GF-D8 (cell line): ENCODE results near the gene TMEM140.

Experiments
- DNase-seq: peaks from one replicate; lab custom pipeline; 2025; lab: John Stamatoyannopoulos, UW

Gene TMEM140

DNA sequence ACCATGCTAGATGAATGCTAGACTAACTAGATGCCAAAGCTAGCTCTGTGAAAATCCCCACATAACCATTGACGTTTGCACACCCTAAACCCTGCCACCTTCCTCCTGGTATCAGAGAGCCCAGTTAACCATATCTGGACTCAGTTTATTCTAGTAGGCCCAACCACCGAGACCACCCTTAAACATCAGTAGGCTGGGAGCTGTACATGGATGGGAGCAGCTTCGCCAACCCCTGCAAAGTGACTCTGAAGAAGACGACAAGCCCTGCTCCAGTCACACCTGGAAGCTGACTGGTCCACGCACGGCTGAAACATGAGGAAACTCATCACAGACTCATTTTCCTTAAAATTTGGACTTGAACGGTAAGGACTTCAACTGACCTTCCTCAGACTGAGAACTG is 27.1 kb downstream of the TMEM140 start:
- DNase-seq, result no peak

DNA sequence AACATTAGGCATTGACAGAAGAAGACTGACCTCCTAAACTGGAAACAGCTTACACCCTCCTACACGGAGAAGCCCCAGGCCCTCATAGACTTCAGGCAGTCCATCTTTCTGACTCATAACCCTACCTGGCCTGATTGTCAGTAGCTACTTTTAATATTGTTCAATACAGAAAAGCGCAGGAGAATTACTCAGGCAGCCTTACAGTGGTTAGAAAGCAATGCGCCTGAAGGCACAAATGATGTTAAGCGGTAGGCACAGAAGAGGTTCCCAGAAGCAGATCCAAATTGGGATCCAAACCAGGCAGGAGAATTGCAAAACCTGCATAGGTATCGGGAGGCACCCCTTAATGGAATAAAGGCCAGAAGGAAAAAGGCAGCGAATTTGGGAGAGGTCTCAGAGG is 28.1 kb downstream of the TMEM140 start:
- no peak for DNase-seq

- DNase-seq, result no peak
Observed at GRCh38 chr7:135177028-135177696, 29.3 kb downstream of the TMEM140 start.

DNA sequence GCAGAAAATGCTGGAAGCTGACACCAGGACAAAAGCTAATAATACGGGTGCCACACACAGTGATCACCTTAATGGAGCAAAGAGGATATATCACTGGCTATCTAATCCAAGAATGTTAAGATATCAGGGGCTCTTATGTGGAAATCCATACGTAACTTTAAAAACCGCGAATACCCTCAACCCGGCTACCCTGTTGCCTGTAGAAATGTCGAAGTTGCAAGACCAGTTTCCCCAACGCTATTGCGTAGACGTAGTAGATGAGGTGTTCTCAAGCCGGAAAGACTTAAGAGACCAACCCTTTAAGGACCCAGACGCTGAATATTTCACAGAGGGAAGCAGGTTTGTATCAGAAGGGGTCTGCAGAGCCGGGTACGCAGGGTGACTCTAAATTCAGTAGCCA is 30.5 kb downstream of the TMEM140 start:
- DNase-seq, result no peak

GRCh38 chr7:135179321-135179925 is 31.6 kb downstream of the TMEM140 start:
- no peak for DNase-seq

GRCh38 chr7:135180122-135180521 is 32.2 kb downstream of the TMEM140 start:
- no peak for DNase-seq

DNA sequence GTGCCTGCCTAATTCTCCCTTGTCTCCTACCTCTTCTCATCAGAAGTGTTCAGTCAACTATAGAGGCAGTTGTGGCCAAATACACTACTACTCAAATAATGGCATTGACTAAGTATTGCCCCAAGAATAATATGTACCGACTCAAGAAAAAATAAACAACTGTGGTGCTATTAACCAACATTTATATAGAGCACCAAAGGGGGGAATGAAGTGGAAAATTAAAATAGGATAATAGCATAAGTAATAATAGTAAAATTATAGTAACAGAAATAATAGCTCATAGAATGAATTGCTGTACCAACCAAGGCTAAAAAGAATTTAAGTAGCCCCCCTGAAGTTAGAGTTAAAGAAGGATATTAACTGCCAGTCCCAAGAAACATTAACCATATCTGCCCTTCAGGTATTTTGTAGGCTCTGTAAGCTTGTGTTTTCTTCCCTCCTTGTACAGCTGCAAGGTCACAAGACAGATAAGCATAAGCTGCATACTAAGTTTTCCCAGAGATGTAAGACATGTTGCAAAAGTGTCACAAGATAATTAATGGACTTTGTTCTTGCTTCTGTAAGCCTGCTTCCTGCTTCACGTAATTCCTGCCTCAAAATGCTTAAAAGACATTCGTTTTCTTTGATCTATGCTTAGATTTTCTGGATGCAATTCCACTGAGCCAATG is 33.5 kb downstream of the TMEM140 start:
- DNase-seq, result no peak

DNA sequence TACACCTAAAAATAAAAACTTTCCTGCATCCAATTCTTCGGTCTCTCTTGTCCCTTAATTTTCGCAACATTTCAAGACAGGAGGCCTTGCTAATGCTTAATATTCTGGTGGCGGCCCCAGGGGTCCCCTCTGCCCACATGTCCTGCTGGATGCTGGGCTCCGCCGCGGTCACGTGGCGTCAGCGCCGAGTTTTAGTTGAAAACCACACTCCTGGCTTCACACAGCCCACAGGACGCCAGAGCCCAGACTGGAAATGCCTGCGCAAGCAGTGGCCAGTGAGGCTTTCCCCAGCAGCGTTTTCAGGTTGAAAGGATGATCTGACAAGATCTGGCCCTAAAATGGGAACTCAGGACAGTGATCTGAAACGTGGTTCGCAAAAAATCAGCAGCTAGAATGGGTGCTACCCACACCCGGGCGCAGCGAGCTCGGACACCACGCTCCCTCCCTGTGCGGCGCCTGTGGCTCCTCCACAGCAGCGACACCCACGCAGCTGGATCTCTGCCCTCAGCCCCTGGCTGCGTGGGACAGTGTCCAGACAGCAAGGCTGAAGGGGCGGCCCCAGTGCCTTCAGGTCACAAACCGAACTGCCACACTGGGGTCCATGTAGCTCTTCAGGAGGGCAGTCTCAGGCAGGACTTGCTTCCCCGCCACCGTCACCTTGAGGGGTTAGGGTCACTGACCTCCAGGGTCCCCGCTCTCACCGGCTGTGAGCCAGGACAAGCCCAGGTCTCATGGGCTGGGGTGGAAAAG is 34.2 kb downstream of the TMEM140 start:
- DNase-seq, result no peak

- no peak for DNase-seq
Observed at GRCh38 chr7:135183478-135183877, 35.6 kb downstream of the TMEM140 start.

- DNase-seq, result no peak
Observed at GRCh38 chr7:135184254-135184841, 36.5 kb downstream of the TMEM140 start.

- DNase-seq, result no peak
Observed at GRCh38 chr7:135185471-135186260, 37.8 kb downstream of the TMEM140 start.

DNA sequence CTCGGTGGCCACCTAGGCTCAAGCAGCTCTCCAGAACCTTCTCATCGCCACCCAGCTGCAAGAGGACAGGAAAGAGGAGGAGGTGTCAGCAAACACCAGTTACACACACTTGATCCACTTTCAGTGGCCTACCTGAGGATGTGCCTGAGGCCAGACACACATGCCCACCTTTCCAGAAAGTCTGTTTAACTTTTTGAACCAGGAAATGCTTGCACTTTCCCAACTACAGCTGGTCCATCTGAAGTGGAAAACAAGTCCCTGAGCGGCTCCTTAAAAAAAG is 38.3 kb downstream of the TMEM140 start:
- DNase-seq, result no peak

DNA sequence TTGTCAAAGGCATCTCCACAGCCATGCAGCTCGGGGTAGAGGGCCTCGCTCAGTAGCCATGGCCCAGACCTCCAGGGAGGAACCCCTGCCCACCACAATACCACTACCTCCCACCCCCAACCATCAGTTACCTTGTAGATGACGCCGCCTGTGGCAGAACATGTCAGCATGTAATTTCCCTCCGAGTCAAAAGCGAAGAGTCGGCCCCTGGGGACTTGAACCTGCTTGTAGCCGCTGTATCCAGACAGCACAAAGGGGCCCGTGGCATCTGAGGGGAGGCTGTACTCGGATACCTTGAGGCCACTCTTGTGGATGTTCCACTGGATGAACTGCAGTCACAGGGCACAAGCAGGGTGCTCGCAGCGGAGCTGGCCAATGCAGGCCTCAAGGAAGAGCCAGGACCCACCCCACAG is 39.0 kb downstream of the TMEM140 start:
- DNase-seq, result no peak

GRCh38 chr7:135188298-135188984 is 40.6 kb downstream of the TMEM140 start:
- DNase-seq, result no peak

DNA sequence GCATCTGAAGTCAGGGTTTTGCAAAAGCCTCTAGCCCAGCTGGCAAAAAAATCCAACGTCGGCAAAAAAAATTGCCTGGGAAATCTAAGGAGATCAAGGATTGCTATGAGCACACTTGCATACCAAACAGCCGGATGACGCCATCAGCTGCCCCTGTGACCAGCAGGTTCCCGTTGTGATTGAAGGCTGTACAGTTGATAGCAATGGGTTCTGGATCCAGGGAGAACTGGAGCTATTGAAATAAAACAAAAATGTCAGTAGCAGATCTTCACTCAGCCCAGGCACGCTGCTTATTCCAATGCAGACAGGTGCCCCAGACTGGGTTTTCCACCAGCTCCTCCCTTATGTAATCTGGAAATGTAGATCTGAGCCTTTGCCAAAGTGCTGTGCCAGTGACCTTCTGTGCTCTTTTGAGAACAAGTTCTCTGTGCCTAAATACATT is 41.4 kb downstream of the TMEM140 start:
- DNase-seq, result no peak

GRCh38 chr7:135189961-135190360 is 42.1 kb downstream of the TMEM140 start:
- DNase-seq, result no peak

DNA sequence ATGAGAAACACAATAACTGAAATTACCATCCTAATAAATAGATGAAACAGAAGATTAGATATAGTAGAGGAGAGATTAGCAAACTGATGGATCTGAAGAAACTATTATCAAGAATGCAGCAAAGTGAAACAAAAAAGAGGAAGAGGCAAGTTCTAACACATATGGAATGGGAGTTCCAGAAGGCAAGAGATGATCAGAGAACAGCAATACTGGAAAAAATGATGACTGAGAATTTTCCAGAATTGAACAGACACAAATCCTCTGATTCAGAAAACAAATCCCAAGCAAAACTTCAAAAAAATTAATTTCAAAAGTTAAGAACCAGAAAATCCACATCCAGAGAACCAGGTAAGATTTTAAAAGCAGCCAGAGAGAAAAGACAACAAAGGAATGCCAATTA is 42.8 kb downstream of the TMEM140 start:
- DNase-seq, result no peak

GRCh38 chr7:135192914-135193536 is 45.2 kb downstream of the TMEM140 start:
- DNase-seq, result no peak

- DNase-seq, result no peak
Observed at GRCh38 chr7:135193615-135194081, 45.8 kb downstream of the TMEM140 start.

- DNase-seq, result no peak
Observed at GRCh38 chr7:135194494-135195095, 46.7 kb downstream of the TMEM140 start.
